ENCODE results near the gene PRXL2C. TPM values are rescaled to one million over a fixed set of nuclear protein-coding genes. Genes with fewer than 3 reads are reported as not detected.

The PRXL2C gene
- total and polyA plus RNA-seq, 9 of the 15 experiments (the other 6 are each of a cell fraction or from before 2014, with no cell fraction given), result 3.6 to 15.3 (median 10.6) TPM

DNA sequence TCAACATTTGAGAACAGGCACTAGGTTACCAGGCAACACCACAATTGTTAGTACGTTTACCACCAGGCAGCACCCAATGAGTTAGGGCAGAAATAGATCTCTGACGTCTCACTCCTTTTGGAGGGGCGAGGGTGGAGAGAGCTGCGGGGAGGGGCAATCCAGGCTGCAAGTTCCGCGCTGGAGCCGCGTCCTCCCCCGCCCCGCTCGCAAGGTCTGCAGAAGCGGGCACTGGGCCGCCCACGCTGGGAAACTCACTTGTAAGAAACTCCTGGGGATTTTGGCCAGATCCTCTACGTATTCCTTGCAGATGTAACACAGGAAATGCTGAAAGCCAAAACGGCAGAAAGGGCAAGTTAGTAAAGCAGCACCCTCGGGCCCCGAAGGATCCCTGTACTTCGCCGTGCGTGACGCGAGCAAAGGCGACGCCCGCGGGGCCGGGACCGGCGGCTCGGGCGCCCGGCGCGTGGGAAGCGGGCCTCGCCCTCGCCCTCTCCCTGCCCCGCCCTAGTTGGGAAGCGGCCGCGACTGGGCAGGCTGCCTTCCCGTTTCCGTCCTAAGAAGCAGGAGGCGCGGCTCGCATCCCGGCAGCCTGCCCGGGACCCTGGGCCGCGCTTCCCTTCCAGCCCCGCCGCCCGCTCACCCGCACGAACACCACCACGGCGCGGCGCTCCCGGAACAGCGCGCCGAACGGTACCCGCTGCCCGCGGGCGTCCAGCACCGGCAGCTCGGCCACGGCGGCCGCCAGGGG lies 493 bp downstream of the PRXL2C start (continued):
- TF ChIP-seq, protein P1, sequence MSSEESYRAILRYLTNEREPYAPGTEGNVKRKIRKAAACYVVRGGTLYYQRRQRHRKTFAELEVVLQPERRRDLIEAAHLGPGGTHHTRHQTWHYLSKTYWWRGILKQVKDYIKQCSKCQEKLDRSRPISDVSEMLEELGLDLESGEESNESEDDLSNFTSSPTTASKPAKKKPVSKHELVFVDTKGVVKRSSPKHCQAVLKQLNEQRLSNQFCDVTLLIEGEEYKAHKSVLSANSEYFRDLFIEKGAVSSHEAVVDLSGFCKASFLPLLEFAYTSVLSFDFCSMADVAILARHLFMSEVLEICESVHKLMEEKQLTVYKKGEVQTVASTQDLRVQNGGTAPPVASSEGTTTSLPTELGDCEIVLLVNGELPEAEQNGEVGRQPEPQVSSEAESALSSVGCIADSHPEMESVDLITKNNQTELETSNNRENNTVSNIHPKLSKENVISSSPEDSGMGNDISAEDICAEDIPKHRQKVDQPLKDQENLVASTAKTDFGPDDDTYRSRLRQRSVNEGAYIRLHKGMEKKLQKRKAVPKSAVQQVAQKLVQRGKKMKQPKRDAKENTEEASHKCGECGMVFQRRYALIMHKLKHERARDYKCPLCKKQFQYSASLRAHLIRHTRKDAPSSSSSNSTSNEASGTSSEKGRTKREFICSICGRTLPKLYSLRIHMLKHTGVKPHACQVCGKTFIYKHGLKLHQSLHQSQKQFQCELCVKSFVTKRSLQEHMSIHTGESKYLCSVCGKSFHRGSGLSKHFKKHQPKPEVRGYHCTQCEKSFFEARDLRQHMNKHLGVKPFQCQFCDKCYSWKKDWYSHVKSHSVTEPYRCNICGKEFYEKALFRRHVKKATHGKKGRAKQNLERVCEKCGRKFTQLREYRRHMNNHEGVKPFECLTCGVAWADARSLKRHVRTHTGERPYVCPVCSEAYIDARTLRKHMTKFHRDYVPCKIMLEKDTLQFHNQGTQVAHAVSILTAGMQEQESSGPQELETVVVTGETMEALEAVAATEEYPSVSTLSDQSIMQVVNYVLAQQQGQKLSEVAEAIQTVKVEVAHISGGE (CRISPR knock-in tag; IDR thresholded peaks at IDR 0.05), result peak in 1 of 3 experiments; percentile 62; a peak in 2 of 6 replicates
- TF ChIP-seq SP2 (IDR thresholded peaks at IDR 0.05; ENCODE audit: extremely low read depth, low read depth, low read length, poor library complexity, severe bottlenecking) (no peak), ZBTB1 (CRISPR knock-in tag; IDR thresholded peaks at IDR 0.05; ENCODE audit: borderline replicate concordance, low read depth) (no peak), MTA2 (IDR thresholded peaks at IDR 0.05; ENCODE audit: low read depth) (0 out of 2 replicates have a peak, but pooled peaks have one; percentile 5), RAD21 (CRISPR knock-in tag; conservative IDR thresholded peaks at IDR 0.05 in 1 of 2, IDR thresholded peaks at IDR 0.05 in 1 of 2) (peak in 1 of 2 experiments; percentile 47; a peak in 2 of 4 replicates), ZBTB7A (IDR thresholded peaks at IDR 0.05; ENCODE audit: borderline replicate concordance, control insufficient read depth, low read depth, low read length) (peak; percentile 41; the same call in 1 of the 2 replicates), SIRT6 (IDR thresholded peaks at IDR 0.05; ENCODE audit: low read depth, low read length) (no peak), POLR2A (conservative IDR thresholded peaks at IDR 0.05) (0 out of 2 replicates have a peak, but pooled peaks have one; percentile 42)
- TF ChIP-seq, protein P2, sequence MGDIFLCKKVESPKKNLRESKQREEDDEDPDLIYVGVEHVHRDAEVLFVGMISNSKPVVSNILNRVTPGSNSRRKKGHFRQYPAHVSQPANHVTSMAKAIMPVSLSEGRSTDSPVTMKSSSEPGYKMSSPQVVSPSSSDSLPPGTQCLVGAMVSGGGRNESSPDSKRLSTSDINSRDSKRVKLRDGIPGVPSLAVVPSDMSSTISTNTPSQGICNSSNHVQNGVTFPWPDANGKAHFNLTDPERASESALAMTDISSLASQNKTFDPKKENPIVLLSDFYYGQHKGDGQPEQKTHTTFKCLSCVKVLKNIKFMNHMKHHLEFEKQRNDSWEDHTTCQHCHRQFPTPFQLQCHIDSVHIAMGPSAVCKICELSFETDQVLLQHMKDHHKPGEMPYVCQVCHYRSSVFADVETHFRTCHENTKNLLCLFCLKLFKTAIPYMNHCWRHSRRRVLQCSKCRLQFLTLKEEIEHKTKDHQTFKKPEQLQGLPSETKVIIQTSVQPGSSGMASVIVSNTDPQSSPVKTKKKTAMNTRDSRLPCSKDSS (IDR thresholded peaks at IDR 0.05; ENCODE audit: low read depth, partially characterized antibody), result no peak
- TF ChIP-seq, protein P3, sequence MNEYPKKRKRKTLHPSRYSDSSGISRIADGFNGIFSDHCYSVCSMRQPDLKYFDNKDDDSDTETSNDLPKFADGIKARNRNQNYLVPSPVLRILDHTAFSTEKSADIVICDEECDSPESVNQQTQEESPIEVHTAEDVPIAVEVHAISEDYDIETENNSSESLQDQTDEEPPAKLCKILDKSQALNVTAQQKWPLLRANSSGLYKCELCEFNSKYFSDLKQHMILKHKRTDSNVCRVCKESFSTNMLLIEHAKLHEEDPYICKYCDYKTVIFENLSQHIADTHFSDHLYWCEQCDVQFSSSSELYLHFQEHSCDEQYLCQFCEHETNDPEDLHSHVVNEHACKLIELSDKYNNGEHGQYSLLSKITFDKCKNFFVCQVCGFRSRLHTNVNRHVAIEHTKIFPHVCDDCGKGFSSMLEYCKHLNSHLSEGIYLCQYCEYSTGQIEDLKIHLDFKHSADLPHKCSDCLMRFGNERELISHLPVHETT (CRISPR knock-in tag; conservative IDR thresholded peaks at IDR 0.05 in 1 of 2, IDR thresholded peaks at IDR 0.05 in 1 of 2), result peak in 1 of 2 experiments; percentile 96; a peak in 2 of 4 replicates
- TF ChIP-seq, protein P4, sequence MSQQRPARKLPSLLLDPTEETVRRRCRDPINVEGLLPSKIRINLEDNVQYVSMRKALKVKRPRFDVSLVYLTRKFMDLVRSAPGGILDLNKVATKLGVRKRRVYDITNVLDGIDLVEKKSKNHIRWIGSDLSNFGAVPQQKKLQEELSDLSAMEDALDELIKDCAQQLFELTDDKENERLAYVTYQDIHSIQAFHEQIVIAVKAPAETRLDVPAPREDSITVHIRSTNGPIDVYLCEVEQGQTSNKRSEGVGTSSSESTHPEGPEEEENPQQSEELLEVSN (IDR thresholded peaks at IDR 0.05; ENCODE audit: borderline replicate concordance in 1 of 2, extremely low read depth in 1 of 2, insufficient read depth in 1 of 2, insufficient read length in 1 of 2, low read depth in 1 of 2, low read length in 1 of 2, poor library complexity in 1 of 2, severe bottlenecking in 1 of 2), result peak in 1 of 2 experiments; percentile 56
- TF ChIP-seq, protein P5, sequence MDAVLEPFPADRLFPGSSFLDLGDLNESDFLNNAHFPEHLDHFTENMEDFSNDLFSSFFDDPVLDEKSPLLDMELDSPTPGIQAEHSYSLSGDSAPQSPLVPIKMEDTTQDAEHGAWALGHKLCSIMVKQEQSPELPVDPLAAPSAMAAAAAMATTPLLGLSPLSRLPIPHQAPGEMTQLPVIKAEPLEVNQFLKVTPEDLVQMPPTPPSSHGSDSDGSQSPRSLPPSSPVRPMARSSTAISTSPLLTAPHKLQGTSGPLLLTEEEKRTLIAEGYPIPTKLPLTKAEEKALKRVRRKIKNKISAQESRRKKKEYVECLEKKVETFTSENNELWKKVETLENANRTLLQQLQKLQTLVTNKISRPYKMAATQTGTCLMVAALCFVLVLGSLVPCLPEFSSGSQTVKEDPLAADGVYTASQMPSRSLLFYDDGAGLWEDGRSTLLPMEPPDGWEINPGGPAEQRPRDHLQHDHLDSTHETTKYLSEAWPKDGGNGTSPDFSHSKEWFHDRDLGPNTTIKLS (IDR thresholded peaks at IDR 0.05; ENCODE audit: borderline replicate concordance, low read depth), result peak; percentile 40; the same call in 1 of the 2 replicates
